GM18511 (cell line): ENCODE results near the gene TEX13D.
"Not testable (repeated sequence)": the region's sequence is repeated elsewhere in the genome, so short reads cannot be mapped to it uniquely, and the experiment has no call there.

Experiments
- ATAC-seq: cut with Tn5 transposase; IDR thresholded peaks from one replicate; pipeline ENCODE4 v1.9.1; 2021; ENCODE audit warnings: mild to moderate bottlenecking, moderate library complexity; ENCODE audit not compliant: unreplicated experiment

TEX13D gene

GRCh38 chrX:124332481-124333424, at the start of gene TEX13D:
TSS of gene TEX13D (plus strand) at chrX:124332660. CDS start at chrX:124332918, 258 bp downstream.
- no peak for ATAC-seq

GRCh38 chrX:124289443-124289842, 43.0 kb upstream of the TEX13D start:
- ATAC-seq, result no peak

GRCh38 chrX:124293810-124294209, 38.6 kb upstream of the TEX13D start:
- ATAC-seq, result no peak

GRCh38 chrX:124299323-124299722, 33.1 kb upstream of the TEX13D start:
- ATAC-seq, result not testable (repeated sequence)

- no peak for ATAC-seq
These were observed 32.1 kb upstream of the TEX13D start for GRCh38 chrX:124300405-124300804.

- no peak for ATAC-seq
These were observed 25.1 kb upstream of the TEX13D start for GRCh38 chrX:124307253-124307907.

- no peak for ATAC-seq
These were observed 6.7 kb upstream of the TEX13D start for GRCh38 chrX:124325732-124326131.

- no peak for ATAC-seq
These were observed 3.7 kb upstream of the TEX13D start for GRCh38 chrX:124328765-124329164.

GRCh38 chrX:124333862-124334261, 1.4 kb downstream of the TEX13D start:
- ATAC-seq, result peak; percentile 62

GRCh38 chrX:124334555-124334954, 2.1 kb downstream of the TEX13D start:
- ATAC-seq, result not testable (repeated sequence)

GRCh38 chrX:124335598-124335997, 3.1 kb downstream of the TEX13D start:
- no peak for ATAC-seq

GRCh38 chrX:124337916-124338315, 5.5 kb downstream of the TEX13D start:
- ATAC-seq, result no peak

GRCh38 chrX:124338733-124339514, 6.5 kb downstream of the TEX13D start:
- ATAC-seq, result no peak

- no peak for ATAC-seq
These were observed 9.1 kb downstream of the TEX13D start for GRCh38 chrX:124341396-124342132.

- ATAC-seq, result no peak
These were observed 9.9 kb downstream of the TEX13D start for GRCh38 chrX:124342174-124342867.

GRCh38 chrX:124343016-124343415, 10.6 kb downstream of the TEX13D start:
- no peak for ATAC-seq

GRCh38 chrX:124344246-124344645, 11.8 kb downstream of the TEX13D start:
- no peak for ATAC-seq

GRCh38 chrX:124346117-124346876, 13.8 kb downstream of the TEX13D start, which contains the start of gene SH2D1A:
TSS of gene SH2D1A (plus strand) at chrX:124346563. CDS start at chrX:124346643, 80 bp downstream.
- no peak for ATAC-seq

- ATAC-seq, result no peak
These were observed 14.4 kb downstream of the TEX13D start for GRCh38 chrX:124346877-124347241.
